ENCODE results near the gene BTBD2.

GRCh38 chr19:1956122-1956494, 59.4 kb downstream of the BTBD2 start:
- TF ChIP-seq GATA2 (IDR thresholded peaks at IDR 0.05; ENCODE audit: low read depth, low read length) = no peak
- TF ChIP-seq GATA3 (IDR thresholded peaks at IDR 0.05; ENCODE audit: low read depth, low read length) = no peak

Measured in SH-SY5Y (cell line).